Activated naive CD8-positive, alpha-beta T cell treated with anti-CD3 and anti-CD28 coated beads, Interleukin-2, amount 10 ng/mL, durations not matched to agents 7 days and 5 days (primary cell): ENCODE measurements around the gene PIP5K1B. TPM values are rescaled to one million over a fixed set of nuclear protein-coding genes. Genes with fewer than 3 reads are reported as not detected.

ENCODE experiments used
- ATAC-seq: fragments of 150-1000 bp; cut with Tn5 transposase; one replicate; pipeline ENCODE4 v1.10.0; 2021; ENCODE audit warnings: low read depth, moderate library complexity
- POLR2A ChIA-PET: fragments of 350-600 bp; sonication (Branson Sonifier 250); formaldehyde crosslinking; loops from one replicate; lab custom pipeline; 2021; ENCODE audit warnings: antibody characterized with exemption; lab: Charles Lee
- DNase-seq: peaks from one replicate; pipeline ENCODE4 v3.0.0; 2021
- H3K27ac Mint-ChIP-seq: one replicate; pipeline ENCODE4 v1.8.0; 2022; ENCODE audit warnings: mild to moderate bottlenecking, mixed read lengths
- H3K27me3 Mint-ChIP-seq: one replicate; pipeline ENCODE4 v1.8.0; 2022; ENCODE audit warnings: mild to moderate bottlenecking, moderate library complexity, mixed read lengths
- H3K36me3 Mint-ChIP-seq: one replicate; pipeline ENCODE4 v1.8.0; 2021; ENCODE audit warnings: mild to moderate bottlenecking, mixed read lengths
- H3K4me1 Mint-ChIP-seq: one replicate; pipeline ENCODE4 v1.8.0; 2021; ENCODE audit warnings: mixed read lengths
- H3K4me3 Mint-ChIP-seq: one replicate; pipeline ENCODE4 v1.8.0; 2022; ENCODE audit warnings: mild to moderate bottlenecking, moderate library complexity, mixed read lengths
- H3K9me3 Mint-ChIP-seq: one replicate; pipeline ENCODE4 v1.8.0; 2021; ENCODE audit warnings: mixed read lengths
- total RNA-seq, 2 experiments: library from RNA; stranded (reverse); gene quantifications; one replicate each; pipeline ENCODE4 v1.2.3, GENCODE V29; 2021

PIP5K1B gene
- total RNA-seq, 2 experiments from 2014 or later: 0.36 TPM; not detected in 1

- H3K36me3 Mint-ChIP-seq: peaks cover 1% of the 10 kb centered on the region
- H3K9me3 Mint-ChIP-seq: no peaks in the 10 kb centered on the region
- no peak overlapping the region for H3K27ac Mint-ChIP-seq
- DNase-seq (no peak), ATAC-seq (no peak)
- H3K27me3 Mint-ChIP-seq: peaks cover 4% of the 10 kb centered on the region
- no peak overlapping the region for H3K4me3 Mint-ChIP-seq
- POLR2A ChIA-PET: no interaction called here
- peaks cover 5% of the 10 kb centered on the region for H3K4me1 Mint-ChIP-seq
These were observed 73.6 kb downstream of the PIP5K1B start for GRCh38 chr9:68778635-68779034.

GRCh38 chr9:68779558-68780379, 74.7 kb downstream of the PIP5K1B start:
- Mint-ChIP-seq H3K4me3 (no peak overlapping the region), H3K9me3 (no peaks in the 10 kb centered on the region), H3K36me3 (peaks cover 1% of the 10 kb centered on the region), H3K27ac (no peak overlapping the region), H3K4me1 (peaks cover 5% of the 10 kb centered on the region), H3K27me3 (peaks cover 4% of the 10 kb centered on the region)
- DNase-seq (peak; percentile 95), ATAC-seq (peak; percentile 94)
- POLR2A ChIA-PET: no interaction called here

- DNase-seq (no peak), ATAC-seq (no peak)
- H3K27ac Mint-ChIP-seq: no peak overlapping the region
- peaks cover 1% of the 10 kb centered on the region for H3K36me3 Mint-ChIP-seq
- POLR2A ChIA-PET: no interaction called here
- H3K4me1 Mint-ChIP-seq: peaks cover 5% of the 10 kb centered on the region
- H3K27me3 Mint-ChIP-seq: peaks cover under 1% of the 10 kb centered on the region
- no peaks in the 10 kb centered on the region for H3K9me3 Mint-ChIP-seq
- H3K4me3 Mint-ChIP-seq: no peak overlapping the region
These were observed 75.3 kb downstream of the PIP5K1B start for GRCh38 chr9:68780380-68780712.

- no peak overlapping the region for H3K27ac Mint-ChIP-seq
- H3K4me1 Mint-ChIP-seq: peaks cover 6% of the 10 kb centered on the region
- ATAC-seq (no peak), DNase-seq (no peak)
- no peak overlapping the region for H3K4me3 Mint-ChIP-seq
- POLR2A ChIA-PET: no interaction called here
- no peaks in the 10 kb centered on the region for H3K27me3 Mint-ChIP-seq
- H3K36me3 Mint-ChIP-seq: peaks cover 1% of the 10 kb centered on the region
- H3K9me3 Mint-ChIP-seq: no peaks in the 10 kb centered on the region
These were observed 75.7 kb downstream of the PIP5K1B start for GRCh38 chr9:68780720-68781119.

GRCh38 chr9:68781928-68782327, 76.9 kb downstream of the PIP5K1B start:
- ATAC-seq (no peak), DNase-seq (no peak)
- no peaks in the 10 kb centered on the region for H3K9me3 Mint-ChIP-seq
- H3K4me1 Mint-ChIP-seq: peaks cover 6% of the 10 kb centered on the region
- peak overlapping the region; percentile 40 for H3K4me3 Mint-ChIP-seq
- H3K36me3 Mint-ChIP-seq: peaks cover 1% of the 10 kb centered on the region
- POLR2A ChIA-PET: no interaction called here
- H3K27me3 Mint-ChIP-seq: no peaks in the 10 kb centered on the region
- H3K27ac Mint-ChIP-seq: no peak overlapping the region

- peaks cover 1% of the 10 kb centered on the region for H3K36me3 Mint-ChIP-seq
These were observed 77.5 kb downstream of the PIP5K1B start for GRCh38 chr9:68782546-68782945.

GRCh38 chr9:68785965-68786364, 80.9 kb downstream of the PIP5K1B start:
- Mint-ChIP-seq H3K27me3 (no peaks in the 10 kb centered on the region), H3K4me3 (no peak overlapping the region), H3K9me3 (no peaks in the 10 kb centered on the region), H3K4me1 (peaks cover 6% of the 10 kb centered on the region), H3K27ac (no peak overlapping the region), H3K36me3 (peaks cover 1% of the 10 kb centered on the region)
- ATAC-seq (no peak), DNase-seq (no peak)
- POLR2A ChIA-PET: no interaction called here

More at GRCh38 chr9:68782546-68782945, 77.5 kb downstream of the PIP5K1B start:
- DNase-seq (no peak), ATAC-seq (no peak)
- no peaks in the 10 kb centered on the region for H3K9me3 Mint-ChIP-seq
- no peaks in the 10 kb centered on the region for H3K27me3 Mint-ChIP-seq
- H3K27ac Mint-ChIP-seq: no peak overlapping the region
- no peak overlapping the region for H3K4me3 Mint-ChIP-seq
- H3K4me1 Mint-ChIP-seq: peaks cover 6% of the 10 kb centered on the region
- POLR2A ChIA-PET: no interaction called here

- H3K27ac Mint-ChIP-seq: no peak overlapping the region
- no peaks in the 10 kb centered on the region for H3K4me1 Mint-ChIP-seq
- H3K27me3 Mint-ChIP-seq: no peaks in the 10 kb centered on the region
- no peaks in the 10 kb centered on the region for H3K9me3 Mint-ChIP-seq
- H3K36me3 Mint-ChIP-seq: no peaks in the 10 kb centered on the region
- no peak overlapping the region for H3K4me3 Mint-ChIP-seq
- ATAC-seq (no peak), DNase-seq (no peak)
- POLR2A ChIA-PET: no interaction called here
These were observed 86.1 kb downstream of the PIP5K1B start for GRCh38 chr9:68791169-68791568.

- Mint-ChIP-seq H3K27me3 (peaks cover 2% of the 10 kb centered on the region), H3K4me3 (no peak overlapping the region), H3K4me1 (peaks cover 5% of the 10 kb centered on the region), H3K27ac (no peak overlapping the region), H3K36me3 (no peaks in the 10 kb centered on the region), H3K9me3 (no peaks in the 10 kb centered on the region)
- ATAC-seq: peak; percentile 89
- POLR2A ChIA-PET: no interaction called here
- no peak for DNase-seq
These were observed 88.7 kb downstream of the PIP5K1B start for GRCh38 chr9:68793605-68794343.

- H3K27ac Mint-ChIP-seq: no peak overlapping the region
- H3K9me3 Mint-ChIP-seq: no peaks in the 10 kb centered on the region
- POLR2A ChIA-PET: no interaction called here
- no peak overlapping the region for H3K4me3 Mint-ChIP-seq
- no peaks in the 10 kb centered on the region for H3K36me3 Mint-ChIP-seq
- H3K4me1 Mint-ChIP-seq: peaks cover 5% of the 10 kb centered on the region
- ATAC-seq (no peak), DNase-seq (no peak)
- H3K27me3 Mint-ChIP-seq: peaks cover 2% of the 10 kb centered on the region
These were observed 89.9 kb downstream of the PIP5K1B start for GRCh38 chr9:68794898-68795297.

- no peak for ATAC-seq
These were observed 90.4 kb downstream of the PIP5K1B start for GRCh38 chr9:68795411-68795810.

GRCh38 chr9:68797116-68797515, 92.1 kb downstream of the PIP5K1B start:
- Mint-ChIP-seq H3K9me3 (no peaks in the 10 kb centered on the region), H3K27me3 (peaks cover 2% of the 10 kb centered on the region), H3K36me3 (no peaks in the 10 kb centered on the region), H3K4me1 (peaks cover 5% of the 10 kb centered on the region), H3K27ac (no peak overlapping the region), H3K4me3 (no peak overlapping the region)
- POLR2A ChIA-PET: no interaction called here
- DNase-seq (no peak), ATAC-seq (no peak)

More at GRCh38 chr9:68795411-68795810, 90.4 kb downstream of the PIP5K1B start:
- Mint-ChIP-seq H3K4me3 (no peak overlapping the region), H3K36me3 (no peaks in the 10 kb centered on the region), H3K4me1 (peaks cover 5% of the 10 kb centered on the region), H3K9me3 (no peaks in the 10 kb centered on the region), H3K27ac (no peak overlapping the region), H3K27me3 (peaks cover 2% of the 10 kb centered on the region)
- no peak for DNase-seq
- POLR2A ChIA-PET: no interaction called here

GRCh38 chr9:68798423-68798822, 93.4 kb downstream of the PIP5K1B start:
- no peak overlapping the region for H3K27ac Mint-ChIP-seq
- H3K4me3 Mint-ChIP-seq: no peak overlapping the region
- no peak for DNase-seq
- peaks cover 2% of the 10 kb centered on the region for H3K27me3 Mint-ChIP-seq
- no peak for ATAC-seq
- H3K4me1 Mint-ChIP-seq: peaks cover 5% of the 10 kb centered on the region
- no peaks in the 10 kb centered on the region for H3K36me3 Mint-ChIP-seq
- POLR2A ChIA-PET: no interaction called here
- no peaks in the 10 kb centered on the region for H3K9me3 Mint-ChIP-seq

- H3K36me3 Mint-ChIP-seq: no peaks in the 10 kb centered on the region
- no peak for DNase-seq
- POLR2A ChIA-PET: no interaction called here
- no peak for ATAC-seq
- peaks cover 5% of the 10 kb centered on the region for H3K4me1 Mint-ChIP-seq
- peaks cover 2% of the 10 kb centered on the region for H3K27me3 Mint-ChIP-seq
- H3K9me3 Mint-ChIP-seq: no peaks in the 10 kb centered on the region
- no peak overlapping the region for H3K27ac Mint-ChIP-seq
- no peak overlapping the region for H3K4me3 Mint-ChIP-seq
These were observed 95.8 kb downstream of the PIP5K1B start for GRCh38 chr9:68800836-68801235.
